ENCODE results near the gene MTHFD1. TPM values are rescaled to one million over a fixed set of nuclear protein-coding genes. Genes with fewer than 3 reads are reported as not detected.

Gene MTHFD1
- total RNA-seq, 1 donor from 2014 or later, result 54.6 TPM

- DNase-seq, result no peak
Measured at GRCh38 chr14:64447876-64448670, 59.9 kb downstream of the MTHFD1 start.

- DNase-seq, result no peak
Measured at GRCh38 chr14:64450255-64450654, 62.1 kb downstream of the MTHFD1 start.

- DNase-seq, result no peak
Measured at GRCh38 chr14:64454671-64455070, 66.5 kb downstream of the MTHFD1 start.

GRCh38 chr14:64459405-64460136, 71.4 kb downstream of the MTHFD1 start:
- no peak for DNase-seq

GRCh38 chr14:64461221-64461620, 73.1 kb downstream of the MTHFD1 start:
- DNase-seq, result no peak

- DNase-seq, result no peak
Measured at GRCh38 chr14:64463195-64463594, 75.0 kb downstream of the MTHFD1 start.

- no peak for DNase-seq
Measured at GRCh38 chr14:64463873-64464272, 75.7 kb downstream of the MTHFD1 start.

- no peak for DNase-seq
Measured at GRCh38 chr14:64464651-64465050, 76.5 kb downstream of the MTHFD1 start.

GRCh38 chr14:64465191-64465822, 77.2 kb downstream of the MTHFD1 start, which contains the start of gene AKAP5:
Gene AKAP5, plus strand, starts transcription at chr14:64465499. Its CDS starts 2,896 bp downstream, at chr14:64468395.
- DNase-seq, result peak; percentile 82

GRCh38 chr14:64465831-64466554, 77.8 kb downstream of the MTHFD1 start:
- peak; percentile 64 for DNase-seq

- DNase-seq, result no peak
Measured at GRCh38 chr14:64467101-64467500, 78.9 kb downstream of the MTHFD1 start.

GRCh38 chr14:64467566-64467965, 79.4 kb downstream of the MTHFD1 start:
- no peak for DNase-seq

GRCh38 chr14:64468451-64468850, 80.3 kb downstream of the MTHFD1 start:
- DNase-seq, result no peak

- DNase-seq, result no peak
Measured at GRCh38 chr14:64474041-64474440, 85.9 kb downstream of the MTHFD1 start.

- DNase-seq, result no peak
Measured at GRCh38 chr14:64474698-64475097, 86.5 kb downstream of the MTHFD1 start.

GRCh38 chr14:64475585-64476273, 87.6 kb downstream of the MTHFD1 start:
- DNase-seq, result peak; percentile 6

GRCh38 chr14:64476438-64476837, 88.3 kb downstream of the MTHFD1 start:
- DNase-seq, result no peak

- DNase-seq, result peak; percentile 50
Measured at GRCh38 chr14:64478634-64479250, 90.6 kb downstream of the MTHFD1 start.

GRCh38 chr14:64488590-64489099, 100.5 kb downstream of the MTHFD1 start:
- DNase-seq, result no peak

- DNase-seq, result no peak
Measured at GRCh38 chr14:64491637-64492036, 103.5 kb downstream of the MTHFD1 start.

GRCh38 chr14:64493455-64493854, 105.3 kb downstream of the MTHFD1 start:
- DNase-seq, result no peak

Measured in tongue (tissue), 2 donors.